Endothelial cell of umbilical vein (primary cell): Measurements from ENCODE around the gene PRELID3B. TPM values are rescaled to one million over a fixed set of nuclear protein-coding genes. Genes with fewer than 3 reads are reported as not detected.

Experiments used
- BruUV-seq: library from RNA; stranded (reverse); fragments of 400-500 nt; replicated peaks from 2 replicates; lab custom pipeline; 2021; lab: Mats Ljungman, UMichigan
- CTCF ChIA-PET: fragments of 300-600, 350-600 bp; sonication (Branson Sonifier 250); formaldehyde crosslinking; loops from one replicate; lab custom pipeline; 2021; ENCODE audit warnings: antibody characterized with exemption, inconsistent platforms; lab: Charles Lee
- POLR2A ChIA-PET: fragments of 300-600, 350-600 bp; sonication (Branson Sonifier 250); formaldehyde crosslinking; loops from one replicate; lab custom pipeline; 2021; ENCODE audit warnings: antibody characterized with exemption, inconsistent platforms; lab: Charles Lee
- DNase-seq: peaks from one replicate; pipeline ENCODE4 v3.0.0-alpha.2; 2011; ENCODE audit warnings: low read depth, low spot score
- FAIRE-seq: peaks from 2 replicates; lab custom pipeline; 2011; peaks lifted over from hg19 to GRCh38; lab: Jason Lieb, UNC
- H2AFZ ChIP-seq: 2 replicates; pipeline ENCODE4 v1.6.0; 2012; ENCODE audit warnings: low read depth, low read length, control low read depth, inconsistent platforms
- H3K27ac ChIP-seq: 2 replicates; pipeline ENCODE4 v1.5.1; 2011; ENCODE audit warnings: low read depth, mild to moderate bottlenecking, control low read depth, low read length, moderate library complexity; ENCODE audit not compliant: insufficient read depth
- H3K27me3 ChIP-seq, 2 experiments: 2 replicates each; pipeline versions ENCODE4 v1.6.0 to v1.6.1; 2011; ENCODE audit warnings: low read length in 2 of 2, mixed read lengths in 1 of 2; ENCODE audit not compliant: control insufficient read depth in 2 of 2, insufficient read depth in 2 of 2
- H3K36me3 ChIP-seq, 2 experiments: 2 replicates in 1 of 2; 3 replicates in 1 of 2; pipeline ENCODE4 v1.5.1; 2011; ENCODE audit warnings: low read length in 2 of 2, mild to moderate bottlenecking in 1 of 2, moderate library complexity in 1 of 2; ENCODE audit not compliant: control insufficient read depth in 2 of 2, insufficient read depth in 2 of 2; ENCODE audit errors: extremely low read depth in 1 of 2
- H3K4me1 ChIP-seq: 3 replicates; pipeline ENCODE4 v1.5.1; 2011; ENCODE audit warnings: mild to moderate bottlenecking, low read length; ENCODE audit not compliant: control insufficient read depth, insufficient read depth; ENCODE audit errors: extremely low read depth
- H3K4me2 ChIP-seq: 2 replicates; pipeline ENCODE4 v1.6.1; 2011; ENCODE audit warnings: low read length, control low read depth, mixed read lengths; ENCODE audit not compliant: insufficient read depth
- H3K4me3 ChIP-seq, 3 experiments: fragments of 200-600 bp in 1 of 3; sonication (generic), shearing (Covaris generic) in 1 of 3; replicated peaks in 1 of 3; 2 replicates each; pipeline ENCODE4 v1.5.1; 2011 to 2016; ENCODE audit warnings: control low read depth in 3 of 3, low read length in 3 of 3, mild to moderate bottlenecking in 2 of 3, inconsistent platforms in 1 of 3, low read depth in 1 of 3, moderate library complexity in 1 of 3; ENCODE audit not compliant: insufficient read depth in 1 of 3
- H3K79me2 ChIP-seq: 2 replicates; pipeline ENCODE4 v1.6.0; 2012; ENCODE audit warnings: low read length, inconsistent platforms; ENCODE audit not compliant: control insufficient read depth, insufficient read depth
- H3K9ac ChIP-seq: replicated peaks from 2 replicates; pipeline ENCODE3; 2011; ENCODE audit warnings: low read length, control low read depth; ENCODE audit not compliant: insufficient read depth; ENCODE audit errors: extremely low read depth
- H3K9me1 ChIP-seq: replicated peaks from 3 replicates; pipeline ENCODE4 v1.6.0; 2011; ENCODE audit warnings: mild to moderate bottlenecking, low read length; ENCODE audit not compliant: control insufficient read depth, insufficient read depth; ENCODE audit errors: extremely low read depth
- H3K9me3 ChIP-seq: replicated peaks from 2 replicates; pipeline ENCODE4 v1.5.1; 2012; ENCODE audit warnings: low read length, inconsistent platforms; ENCODE audit not compliant: control insufficient read depth, insufficient read depth
- H4K20me1 ChIP-seq: replicated peaks from 2 replicates; pipeline ENCODE3; 2011; ENCODE audit warnings: mild to moderate bottlenecking, low read length; ENCODE audit not compliant: control insufficient read depth, insufficient read depth; ENCODE audit errors: extremely low read depth
- EZH2 ChIP-seq: IDR thresholded peaks from 2 replicates; pipeline ENCODE4 v1.6.1; 2012; ENCODE audit warnings: borderline replicate concordance, low read depth, mild to moderate bottlenecking, moderate library complexity, low read length, inconsistent platforms; ENCODE audit not compliant: severe bottlenecking
- FOS ChIP-seq: IDR thresholded peaks from 2 replicates; pipeline ENCODE4 v1.6.1; 2011; ENCODE audit warnings: mild to moderate bottlenecking, low read length, moderate library complexity, borderline replicate concordance; ENCODE audit not compliant: insufficient read depth
- GATA2 ChIP-seq: IDR thresholded peaks from 2 replicates; pipeline ENCODE4 v1.7.0; 2011; ENCODE audit warnings: low read depth, mild to moderate bottlenecking, moderate library complexity, mixed read lengths, low read length; ENCODE audit not compliant: insufficient read length, insufficient read depth
- JUN ChIP-seq: IDR thresholded peaks from 2 replicates; pipeline ENCODE4 v1.6.1; 2011; ENCODE audit warnings: borderline replicate concordance, low read depth; ENCODE audit not compliant: insufficient read length, insufficient read depth
- MAX ChIP-seq: IDR thresholded peaks from 2 replicates; pipeline ENCODE4 v1.6.1; 2011; ENCODE audit not compliant: insufficient read depth, insufficient read length
- MYC ChIP-seq: IDR thresholded peaks from one replicate; pipeline ENCODE4 v1.6.1; 2011; ENCODE audit warnings: mild to moderate bottlenecking, low read depth, low read length
- POLR2A ChIP-seq: IDR thresholded peaks from 2 replicates; pipeline ENCODE4 v1.6.1; 2012; ENCODE audit warnings: low read depth, mild to moderate bottlenecking, control low read depth, low read length
- POLR2AphosphoS5 ChIP-seq: IDR thresholded peaks from 2 replicates; pipeline ENCODE4 v1.6.1; 2012; ENCODE audit warnings: low read depth, mild to moderate bottlenecking, control low read depth, low read length, moderate library complexity; ENCODE audit not compliant: insufficient read depth
- dilution Hi-C: fragments of 300-500 bp; cut with MboI; formaldehyde crosslinking; loops from one replicate; pipeline ENCODE4 v1.15.0; 2019; ENCODE audit warnings: low sequenced_read_pairs; ENCODE audit not compliant: extremely low pct_ligation_motif_present
- intact Hi-C: fragments of 100-400 bp; cut with micrococcal nuclease; formaldehyde crosslinking; loops from one replicate; pipeline ENCODE4 v1.10.0; 2022
- polyA plus RNA-seq, 4 experiments: library from polyadenylated mRNA; depleted of rRNA in 3 of 4; stranded (reverse) in 3 of 4; unstranded in 1 of 4; fragments of >200 nt; gene quantifications; 2 replicates each; pipeline versions ENCODE4 v1.2.1 to v1.2.3, GENCODE V29; 2011 to 2012; ENCODE audit warnings: missing spikeins in 1 of 4
- total RNA-seq: library from RNA; stranded (reverse); gene quantifications from 2 replicates; pipeline ENCODE4 v1.2.3, GENCODE V29; 2021
- TF ChIP-seq, protein P1 (sequence below), 2 donors: IDR thresholded peaks; 1 replicate in 1 of 2; 2 replicates in 1 of 2; pipeline ENCODE4 v1.5.1; 2011; ENCODE audit warnings: low read length in 2 of 2, mild to moderate bottlenecking in 2 of 2, moderate library complexity in 2 of 2, control low read depth in 1 of 2, inconsistent platforms in 1 of 2, low read depth in 1 of 2; ENCODE audit not compliant: insufficient read depth in 1 of 2; ENCODE audit errors: extremely low read depth in 1 of 2

Gene PRELID3B
- total and polyA plus RNA-seq, 2 donors (not counting 3 experiments of a cell fraction or from before 2014, with no cell fraction given) = 14.9 to 57.2 TPM

- no peak for DNase-seq
- CTCF ChIA-PET = interaction anchor here (0.8 kb wide), 1 partner anchor 13 kb away, joined by 3 read pairs; no protein-coding TSS in a partner anchor
- dilution Hi-C loops = no loop called here
- TF ChIP-seq MAX (no peak), FOS (no peak), JUN (no peak), POLR2AphosphoS5 (no peak), POLR2A (no peak), EZH2 (no peak), GATA2 (no peak), MYC (no peak)
- TF ChIP-seq, protein P1, sequence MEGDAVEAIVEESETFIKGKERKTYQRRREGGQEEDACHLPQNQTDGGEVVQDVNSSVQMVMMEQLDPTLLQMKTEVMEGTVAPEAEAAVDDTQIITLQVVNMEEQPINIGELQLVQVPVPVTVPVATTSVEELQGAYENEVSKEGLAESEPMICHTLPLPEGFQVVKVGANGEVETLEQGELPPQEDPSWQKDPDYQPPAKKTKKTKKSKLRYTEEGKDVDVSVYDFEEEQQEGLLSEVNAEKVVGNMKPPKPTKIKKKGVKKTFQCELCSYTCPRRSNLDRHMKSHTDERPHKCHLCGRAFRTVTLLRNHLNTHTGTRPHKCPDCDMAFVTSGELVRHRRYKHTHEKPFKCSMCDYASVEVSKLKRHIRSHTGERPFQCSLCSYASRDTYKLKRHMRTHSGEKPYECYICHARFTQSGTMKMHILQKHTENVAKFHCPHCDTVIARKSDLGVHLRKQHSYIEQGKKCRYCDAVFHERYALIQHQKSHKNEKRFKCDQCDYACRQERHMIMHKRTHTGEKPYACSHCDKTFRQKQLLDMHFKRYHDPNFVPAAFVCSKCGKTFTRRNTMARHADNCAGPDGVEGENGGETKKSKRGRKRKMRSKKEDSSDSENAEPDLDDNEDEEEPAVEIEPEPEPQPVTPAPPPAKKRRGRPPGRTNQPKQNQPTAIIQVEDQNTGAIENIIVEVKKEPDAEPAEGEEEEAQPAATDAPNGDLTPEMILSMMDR (IDR thresholded peaks at IDR 0.05; ENCODE audit: extremely low read depth in 1 of 2, insufficient read depth in 1 of 2, low read depth in 1 of 2, low read length in 2 of 2) = no peak
- Histone ChIP-seq H3K79me2 (peaks cover 62% of the 10 kb centered on the region), H3K27me3 (no peaks in the 10 kb centered on the region), H3K9me3 (no peaks in the 10 kb centered on the region), H3K9me1 (no peaks in the 10 kb centered on the region), H3K4me1 (peaks cover 27% of the 10 kb centered on the region), H3K27ac (no peak overlapping the region), H4K20me1 (no peaks in the 10 kb centered on the region), H3K4me2 (no peak overlapping the region), H2AFZ (no peak overlapping the region), H3K9ac (no peak overlapping the region), H3K36me3 (peaks cover 18 to 22% of the 10 kb centered on the region in 2 experiments), H3K4me3 (no peak overlapping the region)
- no peak for FAIRE-seq
- BruUV-seq = no TSS peak
- POLR2A ChIA-PET = no interaction called here
- intact Hi-C loops = no loop called here
These were observed 17.1 kb downstream of the PRELID3B start for GRCh38 chr20:59025511-59025910.
